ENCODE results near the gene EXOC3. TPM values are rescaled to one million over a fixed set of nuclear protein-coding genes. Genes with fewer than 3 reads are reported as not detected.

Gene EXOC3
- total and polyA plus RNA-seq, 4 donors = 34.8 to 61.0 (median 51.9) TPM

GRCh38 chr5:476814-477175 lies 33.8 kb downstream of the EXOC3 start:
- peaks cover 0 to 20% (median 2%) of the 10 kb centered on the region in 5 donors for H3K4me1 ChIP-seq (ENCODE audit: control insufficient read depth in 5 of 5, insufficient read depth in 5 of 5, low read length in 5 of 5)
- H3K9me3 ChIP-seq (ENCODE audit: control insufficient read depth in 4 of 4, insufficient read depth in 3 of 4, low read length in 3 of 4) = no peaks in the 10 kb centered on the region
- DNase-seq (no peak), ATAC-seq (ENCODE audit: insufficient read depth, low FRiP score) (no peak)
- H3K36me3 ChIP-seq (ENCODE audit: control insufficient read depth in 4 of 4, insufficient read depth in 4 of 4, low read length in 4 of 4) = no peaks in the 10 kb centered on the region
- peaks cover 0 to 14% (median 5%) of the 10 kb centered on the region in 3 donors for H3K27me3 ChIP-seq (ENCODE audit: control insufficient read depth in 3 of 3, insufficient read depth in 3 of 3, low read length in 2 of 3)
- TF ChIP-seq CTCF (IDR thresholded peaks at IDR 0.05; ENCODE audit: control extremely low read depth, extremely low read depth) = no peak
- WGBS, 2 donors = 76 to 77% methylated on average over 9 of the region's 9 CpGs
- no peak overlapping the region for H3K9ac ChIP-seq (ENCODE audit: insufficient read depth in 1 of 2, low read length in 2 of 2)
- H3K4me3 ChIP-seq = no peak overlapping the region
- H3K27ac ChIP-seq (ENCODE audit: low read depth in 1 of 2, low read length in 1 of 2) = no peak overlapping the region

- Histone ChIP-seq H3K9ac (ENCODE audit: insufficient read depth in 1 of 2, low read length in 2 of 2) (no peak overlapping the region), H3K27ac (ENCODE audit: low read depth in 1 of 2, low read length in 1 of 2) (no peak overlapping the region), H3K9me3 (ENCODE audit: control insufficient read depth in 4 of 4, insufficient read depth in 3 of 4, low read length in 3 of 4) (no peaks in the 10 kb centered on the region), H3K36me3 (ENCODE audit: control insufficient read depth in 4 of 4, insufficient read depth in 4 of 4, low read length in 4 of 4) (no peaks in the 10 kb centered on the region), H3K27me3 (ENCODE audit: control insufficient read depth in 3 of 3, insufficient read depth in 3 of 3, low read length in 2 of 3) (peaks cover 0 to 14% (median 7%) of the 10 kb centered on the region in 3 donors), H3K4me1 (ENCODE audit: control insufficient read depth in 5 of 5, insufficient read depth in 5 of 5, low read length in 5 of 5) (peaks cover 0 to 15% (median 0%) of the 10 kb centered on the region in 5 donors), H3K4me3 (no peak overlapping the region)
- WGBS, 2 donors = 75 to 83% methylated on average over 19 of the region's 19 CpGs
- ATAC-seq (ENCODE audit: insufficient read depth, low FRiP score) = no peak
- TF ChIP-seq CTCF (IDR thresholded peaks at IDR 0.05; ENCODE audit: control extremely low read depth, extremely low read depth) = no peak
- no peak for DNase-seq
These were observed 34.3 kb downstream of the EXOC3 start for GRCh38 chr5:477247-477646.

DNA sequence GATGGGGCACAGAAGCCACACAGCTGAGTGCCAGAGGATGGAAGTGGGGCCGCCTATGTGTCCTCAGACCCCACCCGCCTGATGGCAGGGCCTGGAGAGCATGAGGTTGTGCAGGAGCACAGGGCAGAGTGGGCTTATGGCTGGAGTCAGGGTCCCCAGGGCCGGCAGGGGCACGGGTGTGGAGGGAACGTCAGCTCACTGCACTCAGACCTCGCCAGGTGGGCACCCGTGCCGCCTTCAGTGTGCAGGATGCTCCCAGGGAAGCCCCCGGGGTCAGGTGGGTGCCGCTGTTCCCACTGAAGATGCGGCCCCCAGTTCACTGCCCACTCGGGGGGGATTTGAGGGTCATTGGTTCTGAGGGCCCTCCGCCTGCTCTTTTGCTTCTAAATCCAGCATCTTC lies 34.9 kb downstream of the EXOC3 start:
- ATAC-seq (ENCODE audit: insufficient read depth, low FRiP score) (no peak), DNase-seq (no peak)
- TF ChIP-seq CTCF (IDR thresholded peaks at IDR 0.05; ENCODE audit: control extremely low read depth, extremely low read depth) = no peak
- H3K9me3 ChIP-seq (ENCODE audit: control insufficient read depth in 4 of 4, insufficient read depth in 3 of 4, low read length in 3 of 4) = no peaks in the 10 kb centered on the region
- H3K4me3 ChIP-seq = no peak overlapping the region
- H3K36me3 ChIP-seq (ENCODE audit: control insufficient read depth in 4 of 4, insufficient read depth in 4 of 4, low read length in 4 of 4) = no peaks in the 10 kb centered on the region
- H3K9ac ChIP-seq (ENCODE audit: insufficient read depth in 1 of 2, low read length in 2 of 2) = no peak overlapping the region
- no peak overlapping the region for H3K27ac ChIP-seq (ENCODE audit: low read depth in 1 of 2, low read length in 1 of 2)
- H3K27me3 ChIP-seq (ENCODE audit: control insufficient read depth in 3 of 3, insufficient read depth in 3 of 3, low read length in 2 of 3) = peaks cover 0 to 14% (median 7%) of the 10 kb centered on the region in 3 donors
- H3K4me1 ChIP-seq (ENCODE audit: control insufficient read depth in 5 of 5, insufficient read depth in 5 of 5, low read length in 5 of 5) = peaks cover 0 to 13% (median 0%) of the 10 kb centered on the region in 5 donors
- 85 to 90% methylated on average over 13 of the region's 13 CpGs for WGBS, 2 donors

DNA sequence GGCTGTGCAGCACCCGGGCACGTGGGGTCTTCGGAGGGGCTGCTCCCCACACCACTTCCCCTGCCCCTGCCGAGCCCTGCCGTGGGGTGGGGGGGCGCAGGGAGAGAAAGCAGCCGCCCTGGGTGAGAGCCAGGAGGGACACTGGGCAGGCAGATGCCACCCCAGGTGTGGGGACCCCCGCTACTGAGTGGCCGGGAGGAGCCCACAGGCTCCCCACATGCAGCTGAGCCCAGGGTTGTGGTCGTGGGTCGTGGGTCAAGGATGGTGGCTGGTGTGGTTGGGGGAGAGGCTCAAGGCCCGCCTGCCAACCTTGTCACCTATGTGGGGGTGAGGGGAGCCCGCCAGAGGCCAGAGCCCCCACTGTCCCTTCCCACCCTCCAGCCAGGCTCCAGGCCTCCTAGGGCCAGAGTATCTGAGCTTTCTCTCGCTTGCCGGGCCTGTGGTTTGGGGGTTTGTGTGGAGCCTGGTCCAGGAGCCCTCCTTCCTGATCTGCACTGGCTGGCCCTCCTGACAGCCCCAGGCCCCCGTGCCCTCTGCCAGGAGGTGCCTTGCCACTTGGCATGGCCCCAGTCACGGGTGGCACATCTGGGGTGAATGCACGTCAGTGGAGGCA lies 35.5 kb downstream of the EXOC3 start:
- H3K36me3 ChIP-seq (ENCODE audit: control insufficient read depth in 4 of 4, insufficient read depth in 4 of 4, low read length in 4 of 4) = no peaks in the 10 kb centered on the region
- ATAC-seq (ENCODE audit: insufficient read depth, low FRiP score) (no peak), DNase-seq (no peak)
- peaks cover 0 to 13% (median 0%) of the 10 kb centered on the region in 5 donors for H3K4me1 ChIP-seq (ENCODE audit: control insufficient read depth in 5 of 5, insufficient read depth in 5 of 5, low read length in 5 of 5)
- no peak overlapping the region for H3K4me3 ChIP-seq
- peaks cover 0 to 14% (median 7%) of the 10 kb centered on the region in 3 donors for H3K27me3 ChIP-seq (ENCODE audit: control insufficient read depth in 3 of 3, insufficient read depth in 3 of 3, low read length in 2 of 3)
- H3K9me3 ChIP-seq (ENCODE audit: control insufficient read depth in 4 of 4, insufficient read depth in 3 of 4, low read length in 3 of 4) = no peaks in the 10 kb centered on the region
- WGBS, 2 donors = 51 to 66% methylated on average over 17 of the region's 18 CpGs
- H3K9ac ChIP-seq (ENCODE audit: insufficient read depth in 1 of 2, low read length in 2 of 2) = no peak overlapping the region
- H3K27ac ChIP-seq (ENCODE audit: low read depth in 1 of 2, low read length in 1 of 2) = no peak overlapping the region
- no peak for TF ChIP-seq CTCF (IDR thresholded peaks at IDR 0.05; ENCODE audit: control extremely low read depth, extremely low read depth)

All from lung (tissue), 12 donors.